PC-3 (cell line): ENCODE measurements around the gene SLC8A2. TPM values are rescaled to one million over a fixed set of nuclear protein-coding genes. Genes with fewer than 3 reads are reported as not detected.

Experiments used
- ATAC-seq: fragments of 200-7000 bp; cut with Tn5 transposase; 2 replicates; pipeline ENCODE4 v1.9.1; 2020; ENCODE audit warnings: mild to moderate bottlenecking, moderate library complexity
- BruUV-seq: library from RNA; stranded (reverse); fragments of 400-500 nt; replicated peaks from 2 replicates; lab custom pipeline; 2021; lab: Mats Ljungman, UMichigan
- CTCF ChIA-PET: fragments of 300-600 bp; sonication (Branson Sonifier 250); formaldehyde crosslinking; loops from one replicate; lab custom pipeline; 2022; ENCODE audit warnings: antibody characterized with exemption; lab: Charles Lee
- POLR2A ChIA-PET: fragments of 300-600 bp; sonication (Branson Sonifier 250); formaldehyde crosslinking; loops from one replicate; lab custom pipeline; 2022; ENCODE audit warnings: antibody characterized with exemption; ENCODE audit not compliant: unreplicated experiment; lab: Charles Lee
- DNase-seq: peaks from one replicate; pipeline ENCODE4 v3.0.0-alpha.2; 2015
- H2AFZ ChIP-seq: fragments of 300-600 bp; sonication (generic); 2 replicates; pipeline ENCODE4 v1.6.0; 2016; ENCODE audit warnings: antibody characterized with exemption, low read length
- H3F3A ChIP-seq: fragments of 300-600 bp; sonication (generic); one replicate; pipeline ENCODE4 v1.6.0; 2017; ENCODE audit warnings: antibody characterized with exemption, low read length, control low read depth, mild to moderate bottlenecking; ENCODE audit not compliant: unreplicated experiment
- H3K27ac ChIP-seq: fragments of 300-600 bp; sonication (generic); 2 replicates; pipeline ENCODE4 v1.5.1; 2016; ENCODE audit warnings: mild to moderate bottlenecking, low read length
- H3K27me3 ChIP-seq: fragments of 300-600 bp; sonication (generic); 2 replicates; pipeline ENCODE4 v1.6.1; 2016; ENCODE audit warnings: low read length, mixed read lengths
- H3K36me3 ChIP-seq: fragments of 300-600 bp; sonication (generic); 2 replicates; pipeline ENCODE4 v1.6.1; 2016; ENCODE audit warnings: low read depth, mixed run types, low read length, mixed read lengths
- H3K4me1 ChIP-seq: fragments of 300-600 bp; sonication (generic); 2 replicates; pipeline ENCODE4 v1.5.1; 2016; ENCODE audit warnings: low read length; ENCODE audit not compliant: insufficient read depth
- H3K4me2 ChIP-seq: fragments of 300-600 bp; sonication (generic); 2 replicates; pipeline ENCODE4 v1.6.0; 2016; ENCODE audit warnings: low read length
- H3K4me3 ChIP-seq: fragments of 300-600 bp; sonication (generic); 2 replicates; pipeline ENCODE4 v1.5.1; 2016; ENCODE audit warnings: mild to moderate bottlenecking, low read length, mixed read lengths
- H3K79me2 ChIP-seq: fragments of 300-600 bp; sonication (generic); 2 replicates; pipeline ENCODE4 v1.6.1; 2017; ENCODE audit warnings: low read length, mixed read lengths
- H3K9ac ChIP-seq: fragments of 300-600 bp; sonication (generic); 2 replicates; pipeline ENCODE4 v1.6.0; 2016; ENCODE audit warnings: mild to moderate bottlenecking, low read length
- H3K9me2 ChIP-seq: fragments of 300-600 bp; sonication (generic); replicated peaks from 2 replicates; pipeline ENCODE4 v1.6.1; 2016; ENCODE audit warnings: mixed run types, low read length, mixed read lengths
- H3K9me3 ChIP-seq: fragments of 300-600 bp; sonication (generic); 2 replicates; pipeline ENCODE4 v1.6.1; 2016; ENCODE audit warnings: low read length, mixed read lengths
- H4K20me1 ChIP-seq: fragments of 300-600 bp; sonication (generic); 2 replicates; pipeline ENCODE4 v1.6.1; 2016; ENCODE audit warnings: low read length, mixed read lengths
- CTCF ChIP-seq: fragments of 300-600 bp; sonication (generic); conservative IDR thresholded peaks from 2 replicates; pipeline ENCODE4 v1.5.1; 2017; ENCODE audit warnings: antibody characterized with exemption, low read depth, mild to moderate bottlenecking, low read length
- EZH2 ChIP-seq: fragments of 300-600 bp; sonication (generic); IDR thresholded peaks from one replicate; pipeline ENCODE4 v1.6.1; 2017; ENCODE audit warnings: antibody characterized with exemption, mild to moderate bottlenecking, low read length; ENCODE audit not compliant: unreplicated experiment
- EZH2phosphoT487 ChIP-seq: fragments of 300-600 bp; sonication (generic); IDR thresholded peaks from 2 replicates; pipeline ENCODE4 v1.6.1; 2018; ENCODE audit warnings: mild to moderate bottlenecking, antibody characterized with exemption, low read length, borderline replicate concordance
- intact Hi-C: fragments of 100-400 bp; cut with micrococcal nuclease; formaldehyde crosslinking; loops from 2 replicates; pipeline ENCODE4 v1.9.0; 2023
- total RNA-seq: library from RNA; depleted of rRNA; stranded (reverse); fragments of >200 nt; gene quantifications from 2 replicates; pipeline ENCODE4 v1.2.3, GENCODE V29; 2014

Gene SLC8A2
- total RNA-seq, 1 experiment from 2014 or later: 0.33 TPM

GRCh38 chr19:47495478-47496372, 24.0 kb upstream of the SLC8A2 start:
- H3K27ac ChIP-seq: no peak overlapping the region
- BruUV-seq: no TSS peak

GRCh38 chr19:47494729-47495128, 23.0 kb upstream of the SLC8A2 start:
- Histone ChIP-seq H3K27me3 (no peaks in the 10 kb centered on the region), H3K4me2 (no peak overlapping the region), H3K9me3 (no peaks in the 10 kb centered on the region), H3K4me3 (no peak overlapping the region), H2AFZ (no peak overlapping the region), H3K79me2 (no peaks in the 10 kb centered on the region), H3K9ac (no peak overlapping the region), H3K36me3 (no peaks in the 10 kb centered on the region; the same call in 1 of the 2 replicates), H4K20me1 (no peaks in the 10 kb centered on the region), H3K4me1 (no peaks in the 10 kb centered on the region), H3K9me2 (no peaks in the 10 kb centered on the region), H3F3A (no peaks in the 10 kb centered on the region), H3K27ac (no peak overlapping the region)
- TF ChIP-seq CTCF: no peak
- POLR2A ChIA-PET: no interaction called here
- ATAC-seq (no peak), DNase-seq (no peak)
- intact Hi-C loops: no loop called here
- no TSS peak for BruUV-seq
- CTCF ChIA-PET: no interaction called here

More at GRCh38 chr19:47495478-47496372, 24.0 kb upstream of the SLC8A2 start:
- Histone ChIP-seq H3K4me1 (no peaks in the 10 kb centered on the region), H3K79me2 (no peaks in the 10 kb centered on the region), H3K36me3 (no peaks in the 10 kb centered on the region; the same call in 1 of the 2 replicates), H3K9ac (no peak overlapping the region), H3K4me3 (no peak overlapping the region), H3K4me2 (no peak overlapping the region), H4K20me1 (no peaks in the 10 kb centered on the region), H2AFZ (no peak overlapping the region), H3K27me3 (no peaks in the 10 kb centered on the region), H3K9me2 (no peaks in the 10 kb centered on the region), H3F3A (no peaks in the 10 kb centered on the region), H3K9me3 (no peaks in the 10 kb centered on the region)
- ATAC-seq: no peak
- intact Hi-C loops: no loop called here
- POLR2A ChIA-PET: no interaction called here
- CTCF ChIA-PET: no interaction called here
- no peak for DNase-seq
- no peak for TF ChIP-seq EZH2phosphoT487
- TF ChIP-seq EZH2: no peak
- TF ChIP-seq CTCF: no peak

GRCh38 chr19:47494211-47494547, 22.5 kb upstream of the SLC8A2 start:
- H3K4me1 ChIP-seq: no peaks in the 10 kb centered on the region
- no TSS peak for BruUV-seq
- no peak overlapping the region for H2AFZ ChIP-seq
- no peaks in the 10 kb centered on the region for H3K27me3 ChIP-seq
- no peak overlapping the region for H3K4me2 ChIP-seq
- no peak for ATAC-seq
- H3K9me3 ChIP-seq: no peaks in the 10 kb centered on the region
- no peak for DNase-seq
- H3K36me3 ChIP-seq: no peaks in the 10 kb centered on the region; the same call in 1 of the 2 replicates
- H3K9ac ChIP-seq: no peak overlapping the region
- intact Hi-C loops: no loop called here
- CTCF ChIA-PET: no interaction called here
- H3K27ac ChIP-seq: no peak overlapping the region
- H3F3A ChIP-seq: no peaks in the 10 kb centered on the region
- no peak overlapping the region for H3K4me3 ChIP-seq
- POLR2A ChIA-PET: no interaction called here
- H3K9me2 ChIP-seq: no peaks in the 10 kb centered on the region
- H4K20me1 ChIP-seq: no peaks in the 10 kb centered on the region
- no peak for TF ChIP-seq EZH2
- no peak for TF ChIP-seq CTCF
- no peak for TF ChIP-seq EZH2phosphoT487
- H3K79me2 ChIP-seq: no peaks in the 10 kb centered on the region
